ENCODE data around the gene NUP50.

Gene NUP50

GRCh38 chr22:45211435-45211834 lies 47.7 kb downstream of the NUP50 start:
- DNase-seq, result no peak

GRCh38 chr22:45211848-45212247 lies 48.1 kb downstream of the NUP50 start:
- no peak for DNase-seq

GRCh38 chr22:45212306-45212709 lies 48.6 kb downstream of the NUP50 start:
- DNase-seq, result no peak

GRCh38 chr22:45212992-45213751 lies 49.4 kb downstream of the NUP50 start:
- no peak for DNase-seq

- DNase-seq, result no peak
Observed at GRCh38 chr22:45216133-45217003, 52.6 kb downstream of the NUP50 start.

GRCh38 chr22:45217345-45217744 lies 53.6 kb downstream of the NUP50 start:
- DNase-seq, result no peak

- no peak for DNase-seq
Observed at GRCh38 chr22:45217806-45218205, 54.1 kb downstream of the NUP50 start.

- DNase-seq, result peak; percentile 15 to 44
Observed at GRCh38 chr22:45218976-45219375, 55.3 kb downstream of the NUP50 start.

- no peak for DNase-seq
Observed at GRCh38 chr22:45221201-45221600, 57.5 kb downstream of the NUP50 start.

- DNase-seq, result no peak
Observed at GRCh38 chr22:45223304-45224117, 59.8 kb downstream of the NUP50 start.

- no peak for DNase-seq
Observed at GRCh38 chr22:45224331-45224730, 60.6 kb downstream of the NUP50 start.

GRCh38 chr22:45224988-45225731 lies 61.4 kb downstream of the NUP50 start:
- no peak for DNase-seq

GRCh38 chr22:45225732-45226502 lies 62.2 kb downstream of the NUP50 start:
- no peak for DNase-seq

- no peak for DNase-seq
Observed at GRCh38 chr22:45226503-45227186, 62.9 kb downstream of the NUP50 start.

- no peak for DNase-seq
Observed at GRCh38 chr22:45227645-45228400, 64.1 kb downstream of the NUP50 start.

GRCh38 chr22:45228401-45228754 lies 64.7 kb downstream of the NUP50 start:
- DNase-seq, result no peak

- DNase-seq, result no peak
Observed at GRCh38 chr22:45229181-45229580, 65.5 kb downstream of the NUP50 start.

GRCh38 chr22:45230026-45230721 lies 66.4 kb downstream of the NUP50 start:
- DNase-seq, result no peak

- DNase-seq, result no peak
Observed at GRCh38 chr22:45231293-45231692, 67.6 kb downstream of the NUP50 start.

- no peak for DNase-seq
Observed at GRCh38 chr22:45233386-45233785, 69.7 kb downstream of the NUP50 start.
